Progenitor cell of endocrine pancreas (in vitro differentiated cells): Measurements from ENCODE around the gene GPC3. TPM values are rescaled to one million over a fixed set of nuclear protein-coding genes. Genes with fewer than 3 reads are reported as not detected.
"Not testable (repeated sequence)": the region's sequence is repeated elsewhere in the genome, so short reads cannot be mapped to it uniquely, and the experiment has no call there.

Source experiments
- DNase-seq: peaks from one replicate; pipeline ENCODE4 v3.0.0; 2021; ENCODE audit warnings: low spot score; ENCODE audit not compliant: unreplicated experiment
- H3K27ac Mint-ChIP-seq: 2 replicates; pipeline ENCODE4 v1.8.0; 2021; ENCODE audit warnings: mild to moderate bottlenecking, moderate library complexity, mixed read lengths
- H3K27me3 Mint-ChIP-seq: 2 replicates; pipeline ENCODE4 v1.8.0; 2021; ENCODE audit warnings: mixed read lengths
- H3K36me3 Mint-ChIP-seq: 2 replicates; pipeline ENCODE4 v1.8.0; 2022; ENCODE audit warnings: mixed read lengths; ENCODE audit not compliant: insufficient read depth
- H3K4me1 Mint-ChIP-seq: 2 replicates; pipeline ENCODE4 v1.8.0; 2021; ENCODE audit warnings: low read depth, mixed read lengths
- H3K4me3 Mint-ChIP-seq: 2 replicates; pipeline ENCODE4 v1.8.0; 2021; ENCODE audit warnings: low read depth, mild to moderate bottlenecking, moderate library complexity, mixed read lengths
- H3K9me3 Mint-ChIP-seq: 2 replicates; pipeline ENCODE4 v1.8.0; 2021; ENCODE audit warnings: low read depth, mixed read lengths
- CTCF ChIP-seq: fragments of 200-600 bp; sonication (generic); IDR thresholded peaks from one replicate; pipeline ENCODE4 v1.5.0; 2021; ENCODE audit warnings: antibody characterized with exemption, mild to moderate bottlenecking; ENCODE audit not compliant: unreplicated experiment
- total RNA-seq: library from RNA; stranded (reverse); gene quantifications from 2 replicates; pipeline ENCODE4 v1.2.1, GENCODE V29; 2021

GPC3 gene
- total RNA-seq, 1 donor from 2014 or later = 197 TPM

- Mint-ChIP-seq H3K9me3 (peaks cover 3% of the 10 kb centered on the region), H3K4me1 (peaks cover 26% of the 10 kb centered on the region), H3K36me3 (peaks cover 5% of the 10 kb centered on the region), H3K27me3 (no peaks in the 10 kb centered on the region), H3K4me3 (no peak overlapping the region), H3K27ac (peak overlapping the region; percentile 42)
- TF ChIP-seq CTCF = no peak
- no peak for DNase-seq
Observed at GRCh38 chrX:133892337-133892736, 93.1 kb downstream of the GPC3 start.

DNA sequence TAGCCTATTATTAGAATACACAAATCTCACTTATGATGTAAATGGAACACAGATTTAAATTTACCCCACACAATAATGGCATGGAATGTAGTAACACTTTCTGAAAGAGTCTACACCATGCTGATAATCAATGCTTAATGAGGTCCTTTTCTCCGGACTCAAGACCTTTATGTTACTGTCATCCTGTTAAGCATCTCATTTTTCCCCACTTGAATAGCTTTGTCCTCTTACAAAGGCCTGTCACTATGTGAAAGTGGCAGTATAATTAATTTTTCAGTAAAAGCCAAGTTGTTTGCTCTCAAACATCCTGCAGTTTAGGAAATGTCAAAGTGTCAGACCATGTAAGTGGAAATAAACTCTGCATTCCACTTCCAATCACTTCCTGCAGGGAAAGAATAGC, 96.4 kb downstream of the GPC3 start:
- peak overlapping the region; percentile 23 for H3K27ac Mint-ChIP-seq
- no peaks in the 10 kb centered on the region for H3K27me3 Mint-ChIP-seq
- peaks cover 7% of the 10 kb centered on the region for H3K9me3 Mint-ChIP-seq
- DNase-seq = no peak
- H3K4me1 Mint-ChIP-seq = peaks cover 37% of the 10 kb centered on the region
- H3K4me3 Mint-ChIP-seq = no peak overlapping the region
- peaks cover 5% of the 10 kb centered on the region for H3K36me3 Mint-ChIP-seq
- no peak for TF ChIP-seq CTCF

- Mint-ChIP-seq H3K4me1 (peaks cover 45% of the 10 kb centered on the region), H3K27ac (peak overlapping the region; percentile 44)
- H3K36me3 Mint-ChIP-seq = not testable (repeated sequence)
Observed at GRCh38 chrX:133888084-133888483, 97.3 kb downstream of the GPC3 start.

DNA sequence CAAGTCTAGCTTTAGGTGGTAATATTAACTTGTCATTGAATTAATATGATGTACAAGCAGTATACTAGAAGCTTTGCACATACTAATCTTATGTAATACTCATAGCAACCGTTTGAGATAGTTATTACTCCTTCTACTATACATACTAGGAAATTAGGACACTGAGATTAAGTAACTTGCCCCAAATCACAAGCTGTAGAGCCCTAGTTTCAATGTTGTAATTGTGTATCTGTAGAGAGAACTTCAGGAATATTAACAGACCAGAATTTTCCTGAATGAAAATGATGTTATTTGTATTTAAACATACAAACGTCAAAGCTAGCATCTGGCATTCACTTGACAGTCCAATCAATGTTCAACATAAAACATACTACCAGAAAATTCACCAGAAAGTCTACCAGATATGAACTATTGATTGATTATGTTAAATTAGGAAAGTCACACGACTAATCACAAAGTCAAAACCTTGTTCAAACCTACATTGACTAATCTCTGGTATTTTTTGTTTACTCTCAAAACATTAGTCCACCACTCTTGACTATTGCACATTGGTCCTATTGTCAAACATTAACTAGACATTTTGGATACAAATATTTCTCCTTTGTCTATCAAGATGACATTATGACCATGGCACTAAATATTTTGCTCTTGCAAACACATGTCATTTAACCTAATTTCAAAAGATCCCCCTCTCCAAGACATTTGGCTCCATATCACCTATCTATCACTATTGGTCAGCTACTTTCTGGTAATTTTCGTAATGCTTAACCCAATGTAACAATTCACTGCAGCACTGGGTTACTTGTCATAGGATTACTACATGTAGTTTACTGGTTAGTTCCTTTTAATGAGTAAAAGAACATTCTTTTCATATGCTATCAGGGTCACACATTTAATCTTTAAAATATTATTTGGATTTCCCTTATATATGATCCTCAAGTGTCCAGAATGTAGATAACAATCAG, 100.7 kb downstream of the GPC3 start:
- Mint-ChIP-seq H3K9me3 (peaks cover 7% of the 10 kb centered on the region), H3K4me3 (no peak overlapping the region), H3K36me3 (peaks cover 5% of the 10 kb centered on the region), H3K4me1 (peaks cover 65% of the 10 kb centered on the region), H3K27ac (peak overlapping the region; percentile 53), H3K27me3 (no peaks in the 10 kb centered on the region)
- TF ChIP-seq CTCF = no peak
- no peak for DNase-seq

More at GRCh38 chrX:133888084-133888483, 97.3 kb downstream of the GPC3 start:
- H3K9me3 Mint-ChIP-seq, H3K4me3 Mint-ChIP-seq, H3K27me3 Mint-ChIP-seq, DNase-seq: not testable (repeated sequence)

DNA sequence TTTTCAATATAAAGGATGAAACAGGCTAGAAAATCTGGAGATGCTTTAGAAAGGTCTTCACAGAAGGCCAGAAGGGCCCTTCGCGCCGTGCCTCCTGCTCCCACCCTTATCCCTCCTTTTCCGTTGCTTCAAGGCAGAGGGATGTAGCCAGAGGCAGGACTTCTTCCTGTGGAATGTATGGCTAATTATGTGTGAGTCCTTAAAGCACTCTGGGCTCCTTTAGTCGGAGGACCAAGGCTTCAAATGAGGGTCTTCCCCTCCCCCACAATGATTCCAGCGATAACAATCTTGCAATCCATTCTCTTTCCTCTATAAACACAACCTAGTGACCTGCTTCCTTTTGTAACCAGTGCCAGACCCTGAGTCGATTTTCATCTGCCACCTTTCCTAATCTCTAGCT, 103.5 kb downstream of the GPC3 start:
- H3K27me3 Mint-ChIP-seq = no peaks in the 10 kb centered on the region
- H3K36me3 Mint-ChIP-seq = no peaks in the 10 kb centered on the region
- no peak for TF ChIP-seq CTCF
- no peak overlapping the region for H3K4me3 Mint-ChIP-seq
- H3K4me1 Mint-ChIP-seq = peaks cover 61% of the 10 kb centered on the region
- H3K9me3 Mint-ChIP-seq = peaks cover 4% of the 10 kb centered on the region
- no peak for DNase-seq
- H3K27ac Mint-ChIP-seq = peak overlapping the region; percentile 6

- H3K4me3 Mint-ChIP-seq = no peak overlapping the region
- no peaks in the 10 kb centered on the region for H3K36me3 Mint-ChIP-seq
- H3K27ac Mint-ChIP-seq = peak overlapping the region; percentile 23
- H3K27me3 Mint-ChIP-seq = no peaks in the 10 kb centered on the region
- TF ChIP-seq CTCF = no peak
- H3K9me3 Mint-ChIP-seq = no peaks in the 10 kb centered on the region
- no peak for DNase-seq
- H3K4me1 Mint-ChIP-seq = peaks cover 62% of the 10 kb centered on the region
Observed at GRCh38 chrX:133881007-133881406, 104.4 kb downstream of the GPC3 start.
